ENCODE data around the gene HMGB4.

Gene HMGB4

GRCh38 chr1:33863779-33864178 lies at the start of gene HMGB4:
TSS of gene HMGB4 (plus strand) at chr1:33864079. CDS start at chr1:33864192, 113 bp downstream.
- no peak within 1 kb of the TSS for H3K27ac ChIP-seq
- TF ChIP-seq, protein P1, sequence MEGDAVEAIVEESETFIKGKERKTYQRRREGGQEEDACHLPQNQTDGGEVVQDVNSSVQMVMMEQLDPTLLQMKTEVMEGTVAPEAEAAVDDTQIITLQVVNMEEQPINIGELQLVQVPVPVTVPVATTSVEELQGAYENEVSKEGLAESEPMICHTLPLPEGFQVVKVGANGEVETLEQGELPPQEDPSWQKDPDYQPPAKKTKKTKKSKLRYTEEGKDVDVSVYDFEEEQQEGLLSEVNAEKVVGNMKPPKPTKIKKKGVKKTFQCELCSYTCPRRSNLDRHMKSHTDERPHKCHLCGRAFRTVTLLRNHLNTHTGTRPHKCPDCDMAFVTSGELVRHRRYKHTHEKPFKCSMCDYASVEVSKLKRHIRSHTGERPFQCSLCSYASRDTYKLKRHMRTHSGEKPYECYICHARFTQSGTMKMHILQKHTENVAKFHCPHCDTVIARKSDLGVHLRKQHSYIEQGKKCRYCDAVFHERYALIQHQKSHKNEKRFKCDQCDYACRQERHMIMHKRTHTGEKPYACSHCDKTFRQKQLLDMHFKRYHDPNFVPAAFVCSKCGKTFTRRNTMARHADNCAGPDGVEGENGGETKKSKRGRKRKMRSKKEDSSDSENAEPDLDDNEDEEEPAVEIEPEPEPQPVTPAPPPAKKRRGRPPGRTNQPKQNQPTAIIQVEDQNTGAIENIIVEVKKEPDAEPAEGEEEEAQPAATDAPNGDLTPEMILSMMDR (conservative IDR thresholded peaks at IDR 0.05) = no peak
- no peak for TF ChIP-seq ZFX (IDR thresholded peaks at IDR 0.05)

DNA sequence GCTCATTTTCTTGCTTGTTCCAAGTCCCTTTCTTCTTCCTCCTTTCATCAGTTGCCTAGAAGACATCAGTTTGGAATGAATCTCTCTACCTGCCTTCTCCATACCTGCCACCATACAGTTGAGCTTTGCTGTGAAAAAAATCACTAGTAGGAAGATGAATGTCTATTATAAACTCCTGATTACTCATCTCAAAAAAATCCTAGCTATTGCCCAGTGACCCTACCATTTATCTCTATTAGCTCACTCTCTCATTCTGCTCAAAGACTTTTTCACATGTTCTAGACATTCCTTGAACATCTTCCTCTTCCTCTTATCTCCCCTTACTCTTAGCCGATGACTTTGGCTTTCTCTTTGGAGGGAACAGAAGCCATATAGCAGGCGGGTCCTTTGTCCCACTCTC lies 49.7 kb upstream of the HMGB4 start:
- H3K27ac ChIP-seq = no peak overlapping the region
- TF ChIP-seq, protein P1 (conservative IDR thresholded peaks at IDR 0.05) = no peak
- TF ChIP-seq ZFX (IDR thresholded peaks at IDR 0.05) = no peak

GRCh38 chr1:33815061-33815460 lies 48.8 kb upstream of the HMGB4 start:
- TF ChIP-seq ZFX (IDR thresholded peaks at IDR 0.05) = no peak
- TF ChIP-seq, protein P1 (conservative IDR thresholded peaks at IDR 0.05) = no peak
- no peak overlapping the region for H3K27ac ChIP-seq

DNA sequence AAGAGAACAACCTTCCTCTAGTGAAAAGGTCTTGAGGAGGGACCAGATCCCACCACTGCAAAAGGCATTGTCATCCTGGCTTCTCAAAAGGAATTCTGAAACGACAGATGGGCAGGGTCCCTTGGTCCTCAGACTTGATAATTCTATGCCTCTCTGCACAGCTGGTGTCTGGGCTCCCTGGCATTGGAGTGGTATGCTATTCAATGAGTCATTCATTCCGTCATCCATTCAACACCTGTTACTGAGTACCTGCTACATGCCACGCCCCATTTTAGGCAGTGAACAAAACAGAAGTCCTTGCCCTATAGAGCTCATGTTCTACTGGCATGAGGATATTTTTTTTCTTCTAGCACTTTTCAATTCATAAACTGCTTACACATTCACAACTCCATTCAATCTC lies 45.8 kb upstream of the HMGB4 start:
- H3K27ac ChIP-seq = no peak overlapping the region
- TF ChIP-seq, protein P1 (conservative IDR thresholded peaks at IDR 0.05) = no peak
- TF ChIP-seq ZFX (IDR thresholded peaks at IDR 0.05) = no peak

DNA sequence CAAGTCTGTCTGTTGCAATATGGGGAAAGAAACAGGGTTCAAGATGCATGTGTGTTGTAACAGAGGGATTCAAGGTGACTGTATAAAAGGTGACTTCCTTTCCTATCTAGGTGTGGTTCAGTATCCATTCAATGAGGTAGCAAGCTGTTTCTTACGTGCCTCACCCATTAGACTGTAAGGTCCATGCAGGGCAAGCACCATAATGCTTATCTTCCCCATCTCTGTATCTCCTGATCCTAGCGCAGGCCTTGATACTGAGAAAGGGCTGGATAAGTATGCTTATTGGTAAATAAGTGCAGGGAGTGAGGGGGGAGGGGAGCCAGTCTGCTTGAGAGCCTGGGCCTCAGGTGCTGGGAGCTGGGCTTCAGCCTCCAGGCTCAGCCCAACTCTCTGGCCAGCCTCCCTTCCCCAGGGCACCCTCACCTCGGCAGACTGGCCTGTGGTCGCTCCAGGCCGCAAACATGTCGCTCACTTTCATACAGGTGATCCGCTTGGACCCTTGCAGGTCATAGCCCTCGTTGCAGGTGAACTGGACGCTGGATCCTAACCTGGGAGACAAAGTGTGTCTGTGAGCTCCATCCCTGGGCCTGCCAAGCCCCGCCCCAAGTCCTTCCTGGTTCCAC lies 44.5 kb upstream of the HMGB4 start:
- TF ChIP-seq, protein P1 (conservative IDR thresholded peaks at IDR 0.05) = no peak
- TF ChIP-seq ZFX (IDR thresholded peaks at IDR 0.05) = no peak
- no peak overlapping the region for H3K27ac ChIP-seq

DNA sequence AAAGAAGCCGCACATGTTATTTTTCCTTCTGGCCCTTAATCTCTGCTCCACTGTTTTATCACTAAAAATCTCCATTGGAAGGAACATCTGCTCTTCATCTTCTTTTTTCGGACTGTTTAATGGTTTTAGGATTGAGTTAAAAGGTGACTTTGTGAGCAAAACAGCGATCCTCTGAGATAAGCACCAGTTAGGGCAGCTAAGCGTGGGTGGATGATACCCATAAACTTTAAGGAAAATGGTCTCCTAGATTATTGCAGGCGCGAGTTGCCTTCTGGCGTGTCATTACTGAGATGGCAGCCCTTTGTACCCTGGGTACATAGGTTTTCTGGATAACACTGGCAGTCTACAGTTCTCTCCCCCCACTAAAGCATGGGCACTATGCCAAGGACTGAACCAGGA lies 44.0 kb upstream of the HMGB4 start:
- TF ChIP-seq, protein P1 (conservative IDR thresholded peaks at IDR 0.05) = no peak
- no peak for TF ChIP-seq ZFX (IDR thresholded peaks at IDR 0.05)
- no peak overlapping the region for H3K27ac ChIP-seq

DNA sequence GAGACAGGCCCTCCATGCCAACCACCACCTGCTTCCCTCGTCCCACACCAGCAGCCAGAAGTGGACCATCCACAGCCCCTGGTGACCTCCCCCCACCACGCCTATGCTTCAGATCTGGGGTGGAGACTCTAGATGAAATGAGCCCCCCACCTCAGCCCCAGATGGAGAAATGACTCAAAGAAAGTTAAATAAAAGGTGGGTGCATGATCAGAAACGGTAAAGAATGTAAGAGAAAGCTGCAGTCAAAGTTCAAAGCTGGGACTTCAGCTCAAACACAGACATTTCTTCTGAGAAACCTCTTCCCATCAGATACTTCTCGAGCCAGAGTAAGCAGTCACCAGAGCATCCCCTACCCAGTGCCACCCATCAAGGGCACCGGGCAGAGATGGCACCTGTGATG lies 43.1 kb upstream of the HMGB4 start:
- no peak overlapping the region for H3K27ac ChIP-seq
- TF ChIP-seq, protein P1 (conservative IDR thresholded peaks at IDR 0.05) = no peak
- TF ChIP-seq ZFX (IDR thresholded peaks at IDR 0.05) = no peak
